GM18507 (cell line): ENCODE results near the gene KNL1.

Source experiments
- DNase-seq: peaks from one replicate; pipeline ENCODE4 v3.0.0; 2011; ENCODE audit warnings: low read depth; ENCODE audit not compliant: insufficient read length; ENCODE audit errors: extremely low spot score
- FAIRE-seq: peaks from 2 replicates; lab custom pipeline; 2011; peaks lifted over from hg19 to GRCh38; lab: Jason Lieb, UNC

KNL1 gene

DNA sequence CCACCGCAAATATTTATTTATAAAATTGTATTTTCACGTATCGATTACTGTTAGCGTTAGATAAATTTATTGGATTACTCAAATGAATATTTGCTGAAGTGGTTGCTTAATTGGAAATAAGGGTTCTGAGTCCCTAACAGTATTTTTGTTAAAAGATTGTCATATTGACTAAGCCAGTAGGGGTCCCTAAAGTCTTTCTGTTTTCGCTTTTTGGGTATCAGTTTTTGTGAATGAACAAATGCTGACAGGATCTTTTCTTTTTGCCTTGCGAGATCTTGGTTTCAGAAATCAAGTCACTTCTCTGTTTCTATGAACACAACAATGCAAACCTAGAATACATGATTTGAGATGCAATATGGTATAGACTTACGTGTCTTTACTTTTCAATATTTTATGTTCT is 108.0 kb downstream of the KNL1 start:
- DNase-seq (no peak), FAIRE-seq (no peak)

DNA sequence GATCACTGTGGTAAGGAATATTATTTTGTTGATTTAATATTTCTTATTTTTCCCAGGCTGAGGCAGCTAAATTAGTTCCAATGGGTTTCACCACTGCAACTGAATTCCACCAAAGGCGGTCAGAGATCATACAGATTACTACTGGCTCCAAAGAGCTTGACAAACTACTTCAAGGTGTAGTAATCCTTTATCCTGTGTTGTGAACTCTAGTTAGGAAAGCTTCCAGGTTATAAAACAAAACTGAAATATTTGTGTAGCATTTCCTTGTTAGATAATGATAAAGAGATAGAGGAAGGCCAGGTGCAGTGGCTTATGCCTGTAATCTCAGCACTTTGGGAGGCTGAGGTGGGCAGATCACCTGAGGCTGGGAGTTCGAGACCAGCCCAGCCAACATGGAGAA is 112.1 kb downstream of the KNL1 start:
- DNase-seq (no peak), FAIRE-seq (no peak)
